Mesendoderm (in vitro differentiated cells): ENCODE results near the gene LRRC75A.

Source experiments
- DNase-seq: peaks from one replicate; pipeline ENCODE4 v3.0.0; 2013
- H2AK5ac ChIP-seq: 2 replicates; pipeline ENCODE4 v1.6.1; 2013; ENCODE audit warnings: low read length, inconsistent platforms
- H2BK120ac ChIP-seq: 2 replicates; pipeline ENCODE4 v1.6.1; 2013; ENCODE audit warnings: low read depth, mild to moderate bottlenecking, low read length, moderate library complexity, mixed read lengths
- H2BK15ac ChIP-seq: replicated peaks from 2 replicates; pipeline ENCODE4 v1.6.1; 2013; ENCODE audit warnings: low read depth, mild to moderate bottlenecking, moderate library complexity
- H2BK5ac ChIP-seq: 2 replicates; pipeline ENCODE4 v1.6.1; 2013; ENCODE audit warnings: low read length, inconsistent platforms
- H3K18ac ChIP-seq: 2 replicates; pipeline ENCODE4 v1.6.1; 2013; ENCODE audit warnings: mild to moderate bottlenecking, low read length, mixed read lengths
- H3K23ac ChIP-seq: one replicate; pipeline ENCODE4 v1.6.1; 2013; ENCODE audit warnings: low read length
- H3K27ac ChIP-seq: 2 replicates; pipeline ENCODE4 v1.5.1; 2013; ENCODE audit warnings: low read depth, mild to moderate bottlenecking, inconsistent platforms, low read length, moderate library complexity
- H3K27me3 ChIP-seq: 2 replicates; pipeline ENCODE4 v1.6.1; 2013; ENCODE audit warnings: low read length, control low read depth, mild to moderate bottlenecking, inconsistent platforms; ENCODE audit not compliant: insufficient read depth, poor library complexity
- H3K36me3 ChIP-seq: 2 replicates; pipeline ENCODE4 v1.6.1; 2013; ENCODE audit warnings: low read length, inconsistent platforms; ENCODE audit not compliant: control insufficient read depth, insufficient read depth
- H3K4ac ChIP-seq: one replicate; pipeline ENCODE4 v1.6.1; 2013; ENCODE audit warnings: low read depth, mild to moderate bottlenecking, low read length, moderate library complexity
- H3K4me1 ChIP-seq: 2 replicates; pipeline ENCODE4 v1.6.1; 2013; ENCODE audit warnings: low read depth, low read length, inconsistent platforms; ENCODE audit not compliant: control insufficient read depth
- H3K4me2 ChIP-seq: 2 replicates; pipeline ENCODE4 v1.6.1; 2013; ENCODE audit warnings: low read length
- H3K4me3 ChIP-seq: 2 replicates; pipeline ENCODE4 v1.5.1; 2013; ENCODE audit warnings: mild to moderate bottlenecking, low read length
- H3K56ac ChIP-seq: one replicate; pipeline ENCODE4 v1.6.1; 2013; ENCODE audit warnings: low read length
- H3K79me1 ChIP-seq: 2 replicates; pipeline ENCODE4 v1.6.1; 2013; ENCODE audit warnings: low read length, inconsistent platforms
- H3K79me2 ChIP-seq: 2 replicates; pipeline ENCODE4 v1.6.1; 2013; ENCODE audit warnings: mild to moderate bottlenecking, low read length; ENCODE audit not compliant: control insufficient read depth, insufficient read depth
- H3K9ac ChIP-seq: 2 replicates; pipeline ENCODE4 v1.6.1; 2013; ENCODE audit warnings: low read length, inconsistent platforms
- H4K5ac ChIP-seq: one replicate; pipeline ENCODE4 v1.6.1; 2013; ENCODE audit warnings: low read length
- H4K8ac ChIP-seq: one replicate; pipeline ENCODE4 v1.6.1; 2013; ENCODE audit warnings: low read depth, mild to moderate bottlenecking, control low read depth, low read length, moderate library complexity
- WGBS: extraction: QIAGEN DNeasy Blood & Tissue Kit; methylation state at CpG from one replicate; pipeline ENCODE4 v1.1.7; 2013; ENCODE audit warnings: low lambda C conversion rate, missing lambda C conversion rate; ENCODE audit not compliant: insufficient coverage; ENCODE audit errors: extremely low coverage; 5-methylcytosine and 5-hydroxymethylcytosine counted together

The LRRC75A gene

DNA sequence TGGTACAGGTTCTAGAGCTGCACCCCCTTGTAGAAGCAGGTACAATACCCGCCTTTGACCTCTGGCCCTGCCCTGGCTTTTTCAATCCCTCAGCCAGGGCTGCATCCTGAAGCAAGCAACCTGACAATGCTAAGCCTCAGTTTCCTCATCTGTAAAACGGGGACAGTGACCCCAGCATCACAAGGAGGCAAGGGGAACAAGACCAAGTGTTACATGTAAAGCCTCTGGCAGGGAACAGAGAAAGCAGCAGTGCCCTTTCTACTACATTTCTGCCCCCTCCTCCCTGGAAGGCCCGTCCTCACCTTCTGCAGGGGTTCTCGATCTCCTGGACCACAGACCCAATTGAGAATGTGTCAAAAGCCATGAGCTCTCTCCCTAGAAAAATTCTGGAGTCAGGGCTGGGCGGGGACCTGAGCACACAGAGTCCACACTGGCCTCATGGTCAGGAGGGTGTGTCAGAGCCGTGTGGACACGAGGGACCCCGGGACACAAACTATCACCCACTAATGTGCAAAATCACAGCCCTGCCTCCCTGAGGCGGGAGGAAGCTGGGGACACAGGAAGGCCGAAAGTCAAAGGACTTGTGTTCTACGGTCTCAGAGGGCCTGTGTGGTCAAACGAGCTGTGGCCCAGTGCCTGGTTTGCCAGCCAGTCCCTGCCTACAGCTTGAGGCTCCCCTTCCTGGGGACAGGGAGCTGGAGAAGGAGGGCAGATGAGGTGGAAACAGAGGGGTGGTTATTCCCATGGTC, 27.5 kb downstream of the LRRC75A start:
- Histone ChIP-seq H3K56ac (no peak overlapping the region), H4K5ac (no peak overlapping the region), H3K27me3 (no peaks in the 10 kb centered on the region), H3K36me3 (no peaks in the 10 kb centered on the region), H2BK120ac (no peak overlapping the region), H3K4me1 (peaks cover 6% of the 10 kb centered on the region), H3K4me3 (no peak overlapping the region), H2BK15ac (no peak overlapping the region), H3K9ac (no peak overlapping the region), H3K27ac (no peak overlapping the region), H3K79me1 (no peaks in the 10 kb centered on the region), H3K23ac (no peak overlapping the region), H3K4ac (no peak overlapping the region), H2BK5ac (no peak overlapping the region), H3K79me2 (no peaks in the 10 kb centered on the region), H3K18ac (no peak overlapping the region), H2AK5ac (no peak overlapping the region), H4K8ac (no peak overlapping the region), H3K4me2 (no peak overlapping the region)
- no peak for DNase-seq
- WGBS = no CpG with 5 or more reads among the region's 12 CpGs

DNA sequence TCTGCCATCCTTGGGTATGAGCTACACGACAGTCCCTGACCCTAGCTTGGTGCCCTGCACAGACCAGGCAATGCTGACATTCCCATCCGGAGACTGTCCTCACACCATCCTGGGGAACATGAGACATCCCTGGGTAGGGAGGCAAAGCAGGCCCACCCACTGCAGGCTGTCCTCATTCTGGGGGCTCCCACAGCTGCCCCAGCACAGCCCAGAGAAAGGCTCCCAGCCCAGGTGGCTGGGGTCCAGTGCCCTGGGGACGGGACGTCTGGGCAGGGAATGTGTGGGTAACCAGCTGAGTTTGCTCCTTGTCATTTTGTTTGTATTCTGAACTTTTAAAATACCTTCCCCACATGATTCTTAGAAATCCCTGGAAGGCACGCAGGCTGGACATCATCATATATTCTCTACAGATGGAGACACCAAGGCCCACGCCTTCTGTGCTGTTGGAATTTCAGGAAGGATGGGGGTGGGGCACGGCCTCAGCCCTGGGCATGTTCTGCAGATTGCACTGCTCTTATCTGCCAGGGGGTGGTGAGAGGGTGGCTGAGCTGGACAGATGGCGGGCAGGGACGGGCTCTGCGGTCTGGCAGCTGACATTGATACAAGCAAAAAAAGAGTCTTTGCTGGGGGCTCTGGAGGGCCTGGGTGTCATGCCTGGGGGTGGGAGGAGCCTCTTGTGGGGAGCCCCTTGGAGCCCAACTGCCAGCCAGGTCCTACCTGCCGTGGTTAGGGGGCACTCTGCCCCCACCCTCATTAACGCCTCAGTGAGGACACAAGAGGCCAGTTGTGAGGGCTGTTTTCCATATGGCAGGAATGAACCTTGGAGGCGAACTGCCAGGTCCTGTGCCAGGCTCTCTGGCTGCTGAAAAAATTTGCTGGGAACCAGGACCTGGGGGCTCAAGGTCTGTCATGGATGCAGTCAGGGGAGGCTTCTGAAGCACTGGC, 28.4 kb downstream of the LRRC75A start:
- H3K9ac ChIP-seq = no peak overlapping the region

DNA sequence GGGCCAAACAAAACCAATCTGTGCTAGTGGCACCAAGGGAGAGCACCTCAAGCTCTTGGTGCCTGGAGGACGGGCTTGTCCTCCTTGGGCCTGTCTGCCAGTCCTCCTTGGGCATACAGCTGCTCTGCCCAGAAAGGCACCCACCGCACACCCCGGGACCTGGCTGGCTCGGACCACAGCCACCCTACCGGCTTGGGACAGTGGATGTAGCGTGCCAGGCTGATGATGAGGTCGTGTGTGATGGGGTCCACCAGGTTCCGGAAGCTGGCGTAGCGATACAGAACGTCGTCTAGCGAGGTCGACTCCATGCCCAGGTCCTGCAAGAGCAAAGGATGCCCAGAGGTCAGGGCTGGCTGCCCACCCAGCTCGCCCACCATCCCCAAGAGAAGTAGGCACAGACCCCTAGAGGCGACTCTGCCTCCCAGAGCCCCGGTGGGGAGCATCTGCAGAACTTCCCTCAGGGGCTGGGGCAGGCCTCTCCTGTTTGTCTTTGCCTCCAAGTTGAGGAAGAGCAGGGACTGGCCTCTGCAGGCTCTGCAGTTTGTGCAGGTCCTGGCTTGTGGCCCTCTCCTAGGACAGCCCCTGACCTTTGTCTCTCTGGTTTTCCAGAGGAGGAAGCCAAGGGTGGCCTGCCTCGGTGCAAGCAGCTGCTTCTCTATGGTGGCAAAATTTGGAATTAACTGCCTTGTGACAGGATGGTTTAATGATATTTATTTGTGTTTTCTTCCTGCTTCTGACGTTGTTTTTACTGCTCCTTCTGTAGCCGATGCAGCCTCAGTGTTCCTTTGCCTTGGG, 29.7 kb downstream of the LRRC75A start:
- H3K9ac ChIP-seq = no peak overlapping the region
- no peaks in the 10 kb centered on the region for H3K79me1 ChIP-seq
- H2BK15ac ChIP-seq = no peak overlapping the region
- no peaks in the 10 kb centered on the region for H3K36me3 ChIP-seq
- H2BK120ac ChIP-seq = no peak overlapping the region
- H3K56ac ChIP-seq = no peak overlapping the region
- no peak for DNase-seq
- no peak overlapping the region for H3K4me2 ChIP-seq
- no peak overlapping the region for H3K4ac ChIP-seq
- H2BK5ac ChIP-seq = no peak overlapping the region
- no peak overlapping the region for H3K27ac ChIP-seq
- peaks cover 8% of the 10 kb centered on the region for H3K4me1 ChIP-seq
- no peaks in the 10 kb centered on the region for H3K27me3 ChIP-seq
- no peak overlapping the region for H3K18ac ChIP-seq
- WGBS = no CpG with 5 or more reads among the region's 20 CpGs
- no peak overlapping the region for H4K8ac ChIP-seq
- no peaks in the 10 kb centered on the region for H3K79me2 ChIP-seq
- no peak overlapping the region for H2AK5ac ChIP-seq
- H3K23ac ChIP-seq = no peak overlapping the region
- no peak overlapping the region for H3K4me3 ChIP-seq
- no peak overlapping the region for H4K5ac ChIP-seq

More for the DNA sequence above, 28.4 kb downstream of the LRRC75A start:
- H3K23ac ChIP-seq = no peak overlapping the region
- no peak overlapping the region for H3K56ac ChIP-seq
- H2AK5ac ChIP-seq = no peak overlapping the region
- no peaks in the 10 kb centered on the region for H3K36me3 ChIP-seq
- H3K4me1 ChIP-seq = peaks cover 8% of the 10 kb centered on the region
- H4K5ac ChIP-seq = no peak overlapping the region
- H3K79me1 ChIP-seq = no peaks in the 10 kb centered on the region
- no CpG with 5 or more reads among the region's 13 CpGs for whole genome bisulfite sequencing
- no peak overlapping the region for H3K27ac ChIP-seq
- H3K18ac ChIP-seq = no peak overlapping the region
- no peak overlapping the region for H3K4me3 ChIP-seq
- H4K8ac ChIP-seq = no peak overlapping the region
- no peaks in the 10 kb centered on the region for H3K27me3 ChIP-seq
- H2BK15ac ChIP-seq = no peak overlapping the region
- no peak overlapping the region for H2BK120ac ChIP-seq
- H3K79me2 ChIP-seq = no peaks in the 10 kb centered on the region
- no peak overlapping the region for H3K4ac ChIP-seq
- no peak overlapping the region for H3K4me2 ChIP-seq
- no peak for DNase-seq
- H2BK5ac ChIP-seq = no peak overlapping the region

DNA sequence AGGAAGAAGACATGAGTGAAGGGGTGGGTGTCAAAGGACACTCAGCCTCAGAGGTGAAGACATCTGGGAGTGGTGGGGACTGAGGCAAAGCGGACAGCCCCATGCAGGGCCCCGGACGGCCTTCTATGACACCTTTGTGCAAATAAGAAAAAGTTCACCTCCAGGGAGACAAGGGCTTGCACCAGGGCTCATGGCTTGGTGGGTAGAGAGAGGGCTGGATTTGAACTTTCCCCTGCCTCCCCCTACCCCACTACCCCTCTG, 30.5 kb downstream of the LRRC75A start:
- Histone ChIP-seq H2AK5ac (no peak overlapping the region), H3K18ac (no peak overlapping the region), H3K4me3 (no peak overlapping the region), H3K9ac (no peak overlapping the region), H3K27me3 (no peaks in the 10 kb centered on the region), H3K23ac (no peak overlapping the region), H3K4me2 (no peak overlapping the region), H3K56ac (no peak overlapping the region), H4K8ac (no peak overlapping the region), H3K4me1 (peaks cover 8% of the 10 kb centered on the region), H3K4ac (no peak overlapping the region), H2BK120ac (no peak overlapping the region), H4K5ac (no peak overlapping the region), H3K79me1 (no peaks in the 10 kb centered on the region), H3K36me3 (no peaks in the 10 kb centered on the region), H2BK5ac (no peak overlapping the region), H3K27ac (no peak overlapping the region), H2BK15ac (no peak overlapping the region), H3K79me2 (no peaks in the 10 kb centered on the region)
- no peak for DNase-seq
- WGBS = no CpG with 5 or more reads among the region's 3 CpGs

DNA sequence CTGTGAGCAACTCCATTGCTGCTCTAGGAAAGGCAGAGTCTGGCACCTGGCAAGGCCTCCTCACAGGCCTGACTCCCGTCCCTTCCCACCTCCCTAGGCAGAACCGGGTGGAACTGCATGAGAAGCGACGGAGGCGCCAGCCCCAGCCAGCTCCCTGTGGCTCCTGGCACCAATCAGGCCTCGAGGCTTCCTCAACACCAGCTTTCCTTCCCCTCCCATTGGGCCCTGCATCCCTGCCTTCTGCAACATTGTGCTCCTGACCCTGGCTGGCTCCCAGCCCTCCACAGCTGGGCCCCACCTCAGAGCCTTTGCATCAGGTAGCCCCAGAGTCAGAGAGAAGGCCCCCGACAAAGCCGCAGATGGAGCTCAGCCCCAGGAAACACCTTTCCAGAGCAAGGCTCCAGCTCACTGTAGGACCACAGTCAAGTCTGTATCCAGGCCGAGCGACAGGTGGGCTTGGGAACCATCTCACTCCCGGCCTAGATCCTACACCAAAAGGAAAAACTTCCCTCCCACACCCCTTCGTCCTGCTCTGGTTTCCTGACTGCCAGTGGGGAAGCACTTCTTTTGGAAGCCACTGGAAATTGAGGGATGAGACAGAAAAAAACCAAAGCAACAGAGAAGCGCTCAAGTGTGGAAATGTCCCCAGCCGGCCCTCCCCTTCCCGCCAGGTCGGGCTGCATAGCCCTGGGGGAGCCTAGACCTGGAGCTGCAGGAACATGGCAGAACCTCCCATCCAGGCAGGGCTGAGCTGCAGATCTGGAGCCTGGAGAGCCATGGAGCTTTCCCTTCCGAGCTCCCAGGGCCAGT, 31.0 kb downstream of the LRRC75A start:
- H3K56ac ChIP-seq = no peak overlapping the region
- peaks cover 8% of the 10 kb centered on the region for H3K4me1 ChIP-seq
- no peak overlapping the region for H4K8ac ChIP-seq
- no peaks in the 10 kb centered on the region for H3K27me3 ChIP-seq
- no peak overlapping the region for H2AK5ac ChIP-seq
- H3K9ac ChIP-seq = no peak overlapping the region
- H3K79me1 ChIP-seq = no peaks in the 10 kb centered on the region
- no peak overlapping the region for H3K4ac ChIP-seq
- no peaks in the 10 kb centered on the region for H3K79me2 ChIP-seq
- H2BK5ac ChIP-seq = no peak overlapping the region
- H3K4me2 ChIP-seq = no peak overlapping the region
- no peaks in the 10 kb centered on the region for H3K36me3 ChIP-seq
- H2BK120ac ChIP-seq = no peak overlapping the region
- no peak for DNase-seq
- WGBS = no CpG with 5 or more reads among the region's 17 CpGs
- H3K18ac ChIP-seq = no peak overlapping the region
- no peak overlapping the region for H4K5ac ChIP-seq
- no peak overlapping the region for H3K27ac ChIP-seq
- H2BK15ac ChIP-seq = no peak overlapping the region
- no peak overlapping the region for H3K23ac ChIP-seq
- H3K4me3 ChIP-seq = no peak overlapping the region
